ENCODE results near the gene DENND5B. TPM values are rescaled to one million over a fixed set of nuclear protein-coding genes. Genes with fewer than 3 reads are reported as not detected.
"Not testable (repeated sequence)": the region's sequence is repeated elsewhere in the genome, so short reads cannot be mapped to it uniquely, and the experiment has no call there.

Gene DENND5B
- total RNA-seq, 1 experiment from 2014 or later, result 13.8 TPM

GRCh38 chr12:31612819-31613218 lies 21.9 kb upstream of the DENND5B start:
- peaks cover 7% of the 10 kb centered on the region for H3K27me3 Mint-ChIP-seq (ENCODE audit: low read depth)
- H3K9me3 Mint-ChIP-seq, result peaks cover 13% of the 10 kb centered on the region
- ChIA-PET POLR2A (no interaction called here), CTCF (no interaction called here)
- no peak for ATAC-seq
- TF ChIP-seq ZNF219 (CRISPR knock-in tag; IDR thresholded peaks at IDR 0.05; ENCODE audit: borderline replicate concordance) (no peak), ZNF121 (CRISPR knock-in tag; IDR thresholded peaks at IDR 0.05) (no peak), E2F5 (CRISPR knock-in tag; IDR thresholded peaks at IDR 0.05) (no peak), MYBL2 (CRISPR knock-in tag; IDR thresholded peaks at IDR 0.05) (no peak), JAZF1 (CRISPR knock-in tag; IDR thresholded peaks at IDR 0.05) (no peak), PRRX2 (CRISPR knock-in tag; IDR thresholded peaks at IDR 0.05) (no peak), HMGA2 (CRISPR knock-in tag; IDR thresholded peaks at IDR 0.05) (no peak), PREB (CRISPR knock-in tag; IDR thresholded peaks at IDR 0.05; ENCODE audit: borderline replicate concordance) (no peak)
- peaks cover 9% of the 10 kb centered on the region for H3K36me3 Mint-ChIP-seq
- DNase-seq (ENCODE audit: low spot score), result no peak
- no peaks in the 10 kb centered on the region for H3K4me1 Mint-ChIP-seq
- H3K4me3 Mint-ChIP-seq, result no peak overlapping the region
- no peak overlapping the region for H3K27ac Mint-ChIP-seq

GRCh38 chr12:31608299-31608698 lies 17.4 kb upstream of the DENND5B start:
- H3K27ac Mint-ChIP-seq; H3K27me3 Mint-ChIP-seq (ENCODE audit: low read depth); POLR2A ChIA-PET; H3K4me1 Mint-ChIP-seq; DNase-seq (ENCODE audit: low spot score); ATAC-seq; CTCF ChIA-PET; H3K4me3 Mint-ChIP-seq: not testable (repeated sequence)
- H3K36me3 Mint-ChIP-seq, result peaks cover 15% of the 10 kb centered on the region
- H3K9me3 Mint-ChIP-seq, result peaks cover 20% of the 10 kb centered on the region

GRCh38 chr12:31605531-31605930 lies 14.6 kb upstream of the DENND5B start:
- ATAC-seq (no peak), DNase-seq (ENCODE audit: low spot score) (no peak)
- CTCF ChIA-PET, result no interaction called here
- no peak overlapping the region for H3K4me3 Mint-ChIP-seq
- TF ChIP-seq TEAD4 (CRISPR knock-in tag; IDR thresholded peaks at IDR 0.05) (no peak), PRDM15 (CRISPR knock-in tag; IDR thresholded peaks at IDR 0.05) (no peak), CTCF (IDR thresholded peaks at IDR 0.05) (no peak), NFYB (CRISPR knock-in tag; conservative IDR thresholded peaks at IDR 0.05; ENCODE audit: low read depth) (no peak), NR3C1 (CRISPR knock-in tag; conservative IDR thresholded peaks at IDR 0.05; ENCODE audit: low read depth) (no peak), AFF4 (CRISPR knock-in tag; IDR thresholded peaks at IDR 0.05; ENCODE audit: borderline replicate concordance) (no peak)
- H3K36me3 Mint-ChIP-seq, result peaks cover 15% of the 10 kb centered on the region
- POLR2A ChIA-PET, result no interaction called here
- no peaks in the 10 kb centered on the region for H3K4me1 Mint-ChIP-seq
- no peak overlapping the region for H3K27ac Mint-ChIP-seq
- H3K27me3 Mint-ChIP-seq (ENCODE audit: low read depth), result peaks cover 3% of the 10 kb centered on the region; the same call in 1 of the 2 replicates
- peaks cover 20% of the 10 kb centered on the region for H3K9me3 Mint-ChIP-seq
